CD4-positive, alpha-beta T cell treated with Interleukin-4 for 1 hour (primary cell): ENCODE results near the gene OBP2A.

ENCODE experiments used
- DNase-seq, 2 donors: peaks; one replicate each; pipeline ENCODE4 v3.0.0-alpha.2; 2020 to 2022

The OBP2A gene

DNA sequence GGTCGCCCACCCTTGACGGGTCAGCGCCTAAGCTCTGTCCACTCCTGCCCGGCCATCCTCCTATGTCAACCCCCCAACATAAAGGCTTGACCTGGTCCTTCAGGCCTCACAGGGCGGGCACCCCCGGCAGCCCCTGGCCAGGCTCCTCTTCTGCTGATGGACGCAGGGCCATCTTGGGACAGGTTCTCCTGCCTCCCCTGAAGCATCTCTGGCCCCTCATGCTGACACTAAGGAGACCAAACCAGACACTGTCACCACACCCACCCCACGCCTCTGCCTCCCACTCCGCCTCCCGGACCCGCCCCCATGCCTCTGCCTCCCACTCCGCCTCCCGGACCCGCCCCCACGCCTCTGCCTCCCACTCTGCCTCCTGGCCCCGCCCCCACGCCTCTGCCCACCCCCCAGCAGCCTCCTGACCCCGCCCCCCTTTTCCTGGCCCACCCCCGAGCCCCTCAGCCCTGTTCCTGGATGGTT, 6.8 kb downstream of the OBP2A start:
- DNase-seq, result no peak

- no peak for DNase-seq
These were observed 8.8 kb downstream of the OBP2A start for GRCh38 chr9:135554718-135555117.

DNA sequence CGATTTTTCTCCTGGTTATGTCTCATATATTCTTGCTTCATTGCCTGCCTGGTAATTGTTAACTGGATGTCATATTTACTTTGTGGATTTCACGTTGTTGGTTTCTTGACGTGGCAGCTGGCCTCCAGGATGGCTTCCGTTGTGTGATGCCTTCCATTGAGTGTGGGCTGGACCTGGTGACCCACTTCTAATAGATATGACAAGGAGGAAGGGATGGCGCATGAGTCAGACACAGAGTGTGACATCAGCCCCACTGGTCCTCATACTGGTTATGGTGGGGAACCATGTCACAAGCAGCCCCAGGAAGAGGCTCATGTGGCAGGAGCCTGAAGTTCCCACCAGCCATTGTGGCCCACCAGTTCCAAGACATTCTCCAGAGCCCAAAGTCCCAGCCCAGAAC, 9.3 kb downstream of the OBP2A start:
- DNase-seq, result no peak

- no peak for DNase-seq
These were observed 10.0 kb downstream of the OBP2A start for GRCh38 chr9:135555910-135556309.

GRCh38 chr9:135559606-135560005, 13.7 kb downstream of the OBP2A start:
- DNase-seq, result no peak

GRCh38 chr9:135561391-135562234, 15.7 kb downstream of the OBP2A start, which contains the start of gene PAEP:
PAEP (plus strand) TSS chr9:135561756.
- DNase-seq, result no peak

DNA sequence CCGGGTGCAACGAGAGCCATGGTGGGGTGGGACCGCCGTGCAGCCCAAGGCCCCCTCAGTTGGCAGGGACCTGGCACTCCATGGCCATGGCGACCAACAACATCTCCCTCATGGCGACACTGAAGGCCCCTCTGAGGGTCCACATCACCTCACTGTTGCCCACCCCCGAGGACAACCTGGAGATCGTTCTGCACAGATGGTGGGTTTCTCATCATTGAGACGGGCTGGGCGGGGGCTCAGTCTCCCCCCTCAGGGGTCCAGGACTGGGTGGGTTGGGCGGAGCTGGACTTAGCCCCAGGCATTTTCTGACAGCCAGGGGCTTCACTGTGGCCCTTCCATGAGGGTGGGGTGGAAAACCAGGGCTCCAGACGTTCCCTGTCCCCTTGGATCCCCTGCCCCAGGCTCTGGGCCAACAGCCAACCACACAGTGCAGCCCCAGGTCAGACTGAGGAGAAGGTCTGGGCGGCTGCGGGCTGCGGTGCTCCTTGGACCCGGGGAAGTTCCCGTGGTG, 16.4 kb downstream of the OBP2A start:
- DNase-seq, result no peak

DNA sequence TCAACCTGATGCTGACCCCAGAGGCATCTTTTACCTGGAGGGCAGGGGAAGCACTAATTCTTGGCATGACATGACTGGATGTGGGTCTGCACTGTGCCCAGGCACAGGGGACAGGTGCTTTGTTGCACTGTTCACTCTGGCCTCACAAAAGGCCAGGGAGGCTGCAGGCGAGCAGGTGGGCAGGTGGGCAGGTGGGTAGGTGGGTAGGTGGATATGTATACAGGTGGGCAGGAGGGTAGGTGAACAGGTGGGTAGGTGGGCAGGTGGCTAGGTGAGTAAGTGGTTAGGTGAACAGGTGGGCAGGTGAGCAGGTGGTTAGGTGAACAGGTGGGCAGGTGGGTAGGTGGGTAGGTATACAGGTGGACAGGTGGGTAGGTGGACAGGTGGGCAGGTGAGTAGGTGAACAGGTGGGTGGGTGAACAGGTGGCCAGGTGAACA, 17.1 kb downstream of the OBP2A start:
- peak in 1 of 2 donors; percentile 3 for DNase-seq

GRCh38 chr9:135563858-135564257, 17.9 kb downstream of the OBP2A start:
- no peak for DNase-seq

DNA sequence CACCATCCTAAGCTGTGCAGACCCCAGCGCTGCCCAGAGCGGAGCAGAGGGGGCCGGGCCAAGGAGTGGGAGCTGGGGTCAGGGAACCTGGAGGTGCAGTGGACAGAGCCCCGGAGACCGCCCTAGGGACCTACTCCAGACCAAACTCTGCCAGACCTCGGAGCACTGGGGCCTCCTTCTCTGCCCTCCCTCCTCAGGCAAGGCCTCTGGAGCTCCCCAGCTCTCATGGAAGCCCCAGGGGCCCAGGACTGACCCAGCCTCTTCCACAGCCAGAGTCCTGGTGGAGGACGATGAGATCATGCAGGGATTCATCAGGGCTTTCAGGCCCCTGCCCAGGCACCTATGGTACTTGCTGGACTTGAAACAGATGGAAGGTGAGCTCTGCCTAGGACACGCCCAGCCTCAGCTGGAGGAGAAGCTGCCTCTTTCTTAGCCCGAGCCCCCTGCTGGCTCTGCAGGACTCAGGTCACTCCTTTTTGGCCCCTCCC, 19.3 kb downstream of the OBP2A start:
- no peak for DNase-seq

GRCh38 chr9:135565636-135566035, 19.7 kb downstream of the OBP2A start:
- no peak for DNase-seq

- DNase-seq, result no peak
These were observed 20.6 kb downstream of the OBP2A start for GRCh38 chr9:135566552-135566951.

DNA sequence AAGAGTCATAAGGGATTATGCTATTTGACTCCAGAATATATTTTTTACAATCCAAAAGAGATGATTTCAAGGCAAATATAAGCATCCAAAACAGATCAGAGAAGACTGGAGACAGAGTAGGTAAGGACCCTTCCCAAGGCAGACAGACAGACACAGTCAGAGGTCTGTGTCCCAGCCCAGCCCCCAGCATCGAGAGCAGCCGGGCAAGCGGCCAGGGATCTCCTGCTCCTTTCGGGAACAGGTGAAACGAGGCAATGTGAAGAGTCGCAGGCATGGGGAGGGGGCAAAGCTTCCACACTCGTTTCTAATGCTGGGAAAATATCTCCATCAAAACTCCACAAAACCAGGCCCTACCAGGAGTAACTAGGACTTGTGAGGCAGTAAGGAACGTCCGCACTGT, 21.4 kb downstream of the OBP2A start:
- no peak for DNase-seq

DNA sequence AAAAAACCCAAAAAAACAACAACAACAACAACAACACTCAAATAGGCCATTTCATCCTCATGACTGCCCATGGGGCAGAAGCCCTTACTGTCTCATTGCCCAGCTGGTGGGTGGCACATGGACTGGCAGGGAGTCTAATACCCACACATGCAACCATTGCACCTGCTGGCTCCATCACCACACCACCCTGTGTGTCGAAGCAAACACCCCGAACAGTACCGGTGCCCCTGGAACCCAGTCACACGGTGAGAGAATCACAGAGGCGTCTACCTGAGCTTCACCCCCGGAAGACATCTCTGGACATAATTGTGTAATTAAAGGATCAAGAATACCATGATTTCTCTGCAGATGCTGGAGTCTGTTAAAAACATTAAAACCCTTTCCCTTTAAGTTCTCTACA, 22.1 kb downstream of the OBP2A start:
- DNase-seq, result no peak

DNA sequence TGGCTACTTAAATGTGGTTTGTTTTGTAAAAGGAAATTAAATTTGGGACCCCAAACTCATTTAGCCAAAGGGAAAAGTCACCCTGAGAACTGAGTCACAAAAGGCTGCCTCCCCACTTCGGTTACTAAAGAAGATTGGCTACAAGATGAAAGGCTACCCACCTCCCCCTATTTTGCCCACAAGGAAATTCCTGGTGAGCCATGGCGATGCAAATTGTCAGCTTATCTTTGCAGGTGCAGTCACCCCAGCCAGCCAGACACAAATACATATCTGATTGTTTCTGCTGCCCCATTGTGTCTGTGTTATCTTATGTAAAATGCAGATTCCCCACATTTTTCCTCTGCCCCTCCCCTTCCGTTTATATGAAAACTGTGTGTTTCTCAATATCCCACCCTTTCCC, 24.5 kb downstream of the OBP2A start:
- no peak for DNase-seq

- no peak for DNase-seq
These were observed 26.3 kb downstream of the OBP2A start for GRCh38 chr9:135572233-135572632.

- no peak for DNase-seq
These were observed 27.2 kb downstream of the OBP2A start for GRCh38 chr9:135573124-135573523.

DNA sequence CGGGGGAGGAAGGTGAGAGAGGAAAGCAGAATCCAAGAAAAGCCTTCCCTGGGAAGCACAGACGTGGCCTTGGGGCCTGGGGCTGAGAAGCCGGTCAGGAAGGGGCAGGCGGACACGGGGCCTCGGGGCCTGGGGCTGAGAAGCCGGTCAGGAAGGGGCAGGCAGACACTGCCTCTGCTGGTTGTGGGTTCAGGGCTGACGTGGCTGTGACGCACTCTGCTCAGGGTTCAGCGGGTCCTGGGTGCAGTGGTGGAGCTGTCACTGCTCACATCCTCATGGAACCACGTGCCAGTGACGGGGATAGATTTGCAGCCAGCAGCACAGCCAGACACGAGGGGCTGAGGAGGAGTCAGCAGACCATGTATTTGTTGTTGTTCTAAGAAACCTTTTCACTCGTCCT, 28.4 kb downstream of the OBP2A start:
- DNase-seq, result no peak

- no peak for DNase-seq
These were observed 29.0 kb downstream of the OBP2A start for GRCh38 chr9:135574943-135575342.

DNA sequence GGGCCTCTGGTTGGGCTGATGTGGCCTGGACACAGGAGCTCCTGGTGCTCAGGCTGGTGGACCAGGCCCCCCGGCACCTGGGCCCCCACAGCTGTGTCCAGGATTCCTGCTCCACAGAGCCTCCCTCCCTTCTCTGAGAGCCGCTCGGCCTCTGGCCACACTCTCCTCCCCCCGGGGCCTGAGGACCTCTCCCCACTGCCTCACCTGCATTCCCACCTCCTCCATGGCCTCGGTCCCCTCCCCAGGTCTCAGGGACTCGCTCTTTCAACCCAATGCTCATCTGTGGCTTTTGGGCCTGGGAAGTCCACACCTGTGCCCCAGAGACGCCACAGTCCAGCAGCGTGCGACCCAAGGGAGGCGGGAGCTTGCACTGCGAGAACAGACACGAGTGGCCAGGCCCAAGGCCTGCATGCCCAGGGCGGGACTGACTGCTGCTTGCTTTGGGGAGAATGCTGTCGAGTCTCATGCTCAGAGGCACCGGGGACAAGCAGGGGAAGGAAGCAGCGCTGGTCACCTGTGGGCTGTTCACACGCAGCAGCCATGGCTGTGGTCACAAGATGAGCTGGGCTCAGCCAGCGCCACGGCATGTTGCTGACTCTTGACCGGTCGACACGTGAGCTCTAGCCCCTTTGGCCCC, 30.2 kb downstream of the OBP2A start:
- DNase-seq, result no peak

DNA sequence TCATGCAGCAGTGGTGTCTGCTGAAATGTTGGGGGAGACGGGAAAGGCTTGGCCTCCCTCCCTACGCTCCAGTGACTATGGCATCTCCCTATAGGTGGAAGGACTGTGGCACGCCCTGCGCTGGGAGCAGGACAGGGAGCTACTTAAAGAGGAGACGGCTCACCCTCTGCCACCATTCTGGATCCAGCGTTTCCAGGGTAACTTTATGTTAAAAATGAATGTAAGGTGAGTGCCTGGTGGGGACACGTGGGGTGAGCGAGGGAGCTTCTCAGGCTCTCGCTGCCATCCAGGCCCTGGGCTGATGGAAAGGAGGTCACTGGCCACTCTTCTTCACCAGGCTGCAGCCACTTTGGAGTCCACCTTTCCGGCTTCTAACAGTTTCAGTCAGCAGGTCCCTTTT, 31.3 kb downstream of the OBP2A start:
- DNase-seq, result no peak

- no peak for DNase-seq
These were observed 33.4 kb downstream of the OBP2A start for GRCh38 chr9:135579356-135579755.

GRCh38 chr9:135579889-135580660, 34.1 kb downstream of the OBP2A start:
- DNase-seq, result no peak
